ENCODE results near the gene CLSTN2.
A peak's percentile ranks its signal among the peaks of the same experiment; 100 is the strongest.

The CLSTN2 gene

DNA sequence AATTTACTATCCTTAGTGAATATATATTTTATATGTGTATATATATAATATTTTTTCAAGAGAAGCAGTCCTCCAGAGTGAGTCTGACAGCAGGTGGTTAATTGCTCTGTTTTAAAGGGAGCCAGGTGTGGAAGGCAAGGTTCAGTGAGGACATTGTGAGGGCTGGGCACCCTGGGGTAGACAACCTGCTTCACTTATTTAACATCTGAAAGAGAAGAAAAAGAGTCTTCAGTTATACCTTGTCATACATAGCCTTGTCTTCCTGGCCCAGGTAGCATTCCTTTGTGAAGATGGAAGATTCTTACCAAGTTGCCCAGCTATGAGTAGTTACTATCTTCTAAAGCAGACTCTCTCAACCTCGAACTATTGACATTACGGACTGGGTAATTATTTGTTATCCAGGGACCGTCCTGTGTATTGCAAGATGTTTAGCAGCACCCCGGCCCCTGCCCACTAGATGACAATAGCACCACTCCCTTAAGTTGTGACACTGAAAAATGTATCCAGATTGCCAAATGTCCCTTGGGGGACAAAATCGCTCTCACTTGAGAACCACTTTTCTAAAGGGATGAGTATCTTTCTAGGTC, 406.9 kb downstream of the CLSTN2 start:
- DNase-seq (ENCODE audit: low spot score) = no peak

- no peak for DNase-seq (ENCODE audit: low spot score)
Measured at GRCh38 chr3:140342668-140343067, 407.7 kb downstream of the CLSTN2 start.

- no peak for DNase-seq (ENCODE audit: low spot score)
Measured at GRCh38 chr3:140343211-140344081, 408.5 kb downstream of the CLSTN2 start.

GRCh38 chr3:140344082-140344454, 409.1 kb downstream of the CLSTN2 start:
- DNase-seq (ENCODE audit: low spot score) = no peak

DNA sequence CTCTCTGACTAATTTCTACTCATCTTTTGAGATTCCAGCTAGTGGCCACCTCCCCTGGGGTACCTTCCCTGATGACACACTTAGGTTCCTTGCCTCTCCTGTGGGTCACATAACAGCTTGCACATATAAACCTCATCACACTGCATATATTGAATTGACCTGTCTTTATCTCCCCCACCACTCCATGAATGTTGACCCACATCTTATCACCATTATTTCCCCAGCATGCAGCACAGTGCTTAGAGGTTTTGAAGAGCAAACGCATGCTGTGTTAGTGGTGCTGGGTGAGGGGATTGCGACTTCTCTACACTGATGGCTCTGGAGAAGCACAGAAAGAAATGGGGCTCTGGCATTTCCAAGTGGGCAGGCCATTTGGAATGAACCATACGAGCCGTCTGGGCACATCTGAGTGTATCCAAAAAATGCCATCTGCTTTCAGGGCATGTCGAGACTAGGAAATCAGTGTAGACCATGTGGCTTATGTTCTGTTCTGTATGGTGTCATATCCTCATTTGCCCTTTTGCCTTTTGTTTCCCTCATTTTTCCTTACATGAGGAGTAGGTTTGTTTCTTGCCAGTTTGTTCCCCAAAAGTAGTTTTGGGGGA, 409.7 kb downstream of the CLSTN2 start:
- DNase-seq (ENCODE audit: low spot score) = peak; percentile 15

GRCh38 chr3:140347151-140347550, 412.2 kb downstream of the CLSTN2 start:
- DNase-seq (ENCODE audit: low spot score) = no peak

GRCh38 chr3:140349938-140350337, 415.0 kb downstream of the CLSTN2 start:
- no peak for DNase-seq (ENCODE audit: low spot score)

GRCh38 chr3:140351466-140351865, 416.5 kb downstream of the CLSTN2 start:
- DNase-seq (ENCODE audit: low spot score) = no peak

DNA sequence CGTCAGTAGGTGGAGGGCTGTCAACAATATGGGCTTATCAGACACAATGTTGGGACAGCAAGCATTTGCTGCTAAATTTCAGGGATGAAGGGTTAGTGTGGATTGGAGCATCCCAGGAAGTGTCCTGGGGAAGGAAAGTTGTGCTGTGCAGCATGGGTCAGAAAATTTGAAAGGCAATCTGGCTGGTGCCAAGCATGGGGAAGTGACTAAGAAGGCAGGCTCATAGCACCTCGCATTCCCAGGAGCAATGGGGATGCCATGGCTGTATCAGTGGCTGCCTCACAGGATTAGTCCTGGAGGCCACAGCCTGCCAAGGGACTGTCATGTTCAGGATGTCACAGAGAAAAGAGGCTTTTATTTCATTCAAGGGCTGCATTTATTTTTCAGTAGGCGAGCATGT, 420.5 kb downstream of the CLSTN2 start:
- DNase-seq (ENCODE audit: low spot score) = no peak

DNA sequence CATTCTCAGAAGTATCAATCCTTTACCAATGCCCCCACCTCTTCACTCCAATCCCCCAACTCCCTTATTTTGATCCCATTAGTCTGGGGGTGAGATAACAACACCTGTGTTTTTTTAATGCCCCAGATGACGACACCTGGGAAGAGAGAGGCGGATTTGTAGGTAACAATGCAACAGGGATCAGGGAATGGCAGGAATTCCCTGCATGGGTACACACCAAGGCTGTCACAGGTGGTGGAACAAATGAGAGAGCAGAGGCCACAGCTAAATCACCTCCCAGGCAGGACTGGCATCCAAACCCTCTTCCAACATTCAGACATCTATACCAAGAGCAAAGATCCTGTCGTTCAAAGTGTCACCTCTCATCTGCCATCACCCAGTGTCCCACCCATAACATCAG, 423.7 kb downstream of the CLSTN2 start:
- DNase-seq (ENCODE audit: low spot score) = no peak

- DNase-seq (ENCODE audit: low spot score) = no peak
Measured at GRCh38 chr3:140359233-140359995, 424.4 kb downstream of the CLSTN2 start.

DNA sequence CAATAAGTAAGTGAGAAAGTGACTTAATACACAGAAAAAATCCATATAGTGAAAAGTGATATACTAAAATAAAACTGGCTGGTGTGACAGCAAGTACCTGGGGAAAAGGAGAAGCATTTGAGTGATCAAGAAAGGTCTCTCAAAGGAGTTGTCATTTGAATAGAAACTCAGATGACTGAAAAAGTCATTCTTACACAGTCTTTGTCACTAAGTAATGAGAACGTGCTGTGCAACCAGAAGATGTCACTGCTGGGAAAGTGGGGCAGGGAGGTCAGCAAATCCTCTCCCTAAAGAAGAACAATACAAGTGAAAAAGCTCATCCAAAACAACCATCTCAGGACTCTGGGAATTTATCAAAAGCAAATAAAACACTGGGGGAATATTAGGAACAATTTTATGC, 425.3 kb downstream of the CLSTN2 start:
- no peak for DNase-seq (ENCODE audit: low spot score)

DNA sequence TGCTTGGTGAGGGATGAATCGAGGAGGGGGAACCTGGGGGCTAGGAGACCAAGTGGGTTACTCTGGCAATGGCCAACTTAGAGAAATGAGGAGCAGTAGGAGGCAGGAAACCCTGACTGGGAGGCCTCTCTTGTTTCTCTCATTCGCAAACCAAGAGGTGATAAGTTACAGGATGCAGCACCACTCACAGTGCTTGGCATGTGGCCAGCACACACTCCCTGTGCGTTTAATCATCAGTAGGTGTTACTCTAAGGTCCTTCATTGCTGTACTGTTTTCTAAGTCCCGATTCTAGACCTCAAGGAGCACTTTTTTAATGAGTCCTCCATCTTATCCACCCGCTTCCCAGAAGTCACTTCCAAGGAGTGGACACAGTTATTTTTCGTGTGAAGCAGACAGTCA, 428.8 kb downstream of the CLSTN2 start:
- no peak for DNase-seq (ENCODE audit: low spot score)

DNA sequence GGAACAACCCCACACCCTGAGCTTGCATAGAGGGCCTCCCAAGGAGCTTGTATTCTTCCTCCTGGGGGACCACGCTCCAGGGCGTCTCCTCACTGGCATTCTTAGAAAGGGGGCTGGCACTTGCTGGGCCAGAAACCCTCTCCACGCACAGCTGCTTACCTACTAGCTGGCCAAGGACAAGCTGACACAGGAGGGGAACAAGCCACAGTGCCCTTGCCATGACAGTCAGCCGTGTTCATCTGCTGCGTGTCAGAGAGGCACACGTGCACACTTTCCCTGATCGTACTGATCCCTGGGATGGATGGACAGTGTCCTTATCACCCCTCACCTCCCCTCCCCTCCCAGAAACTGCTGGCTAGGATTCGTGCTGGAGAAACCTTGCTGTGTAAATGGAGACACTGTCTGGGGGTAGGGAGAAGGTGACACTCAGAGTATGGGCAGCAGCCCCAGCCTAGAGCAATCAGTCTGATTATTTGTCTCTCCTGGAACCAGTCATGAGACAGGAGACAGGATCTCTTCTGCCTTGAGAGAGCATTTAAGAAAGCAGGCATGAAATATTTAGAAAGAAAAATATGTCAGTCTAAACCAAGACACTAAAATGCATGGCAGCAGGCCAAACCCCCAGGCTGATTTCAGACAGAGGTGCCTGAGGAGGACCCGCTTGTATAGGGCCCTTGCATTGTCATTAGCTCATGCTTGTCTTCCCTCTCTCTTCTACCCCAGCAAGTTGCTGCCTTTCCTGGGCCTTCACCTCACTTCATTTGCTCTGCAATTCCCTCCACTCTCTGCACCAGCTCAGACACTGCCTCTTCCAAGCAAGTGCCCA, 431.1 kb downstream of the CLSTN2 start:
- DNase-seq (ENCODE audit: low spot score) = no peak

DNA sequence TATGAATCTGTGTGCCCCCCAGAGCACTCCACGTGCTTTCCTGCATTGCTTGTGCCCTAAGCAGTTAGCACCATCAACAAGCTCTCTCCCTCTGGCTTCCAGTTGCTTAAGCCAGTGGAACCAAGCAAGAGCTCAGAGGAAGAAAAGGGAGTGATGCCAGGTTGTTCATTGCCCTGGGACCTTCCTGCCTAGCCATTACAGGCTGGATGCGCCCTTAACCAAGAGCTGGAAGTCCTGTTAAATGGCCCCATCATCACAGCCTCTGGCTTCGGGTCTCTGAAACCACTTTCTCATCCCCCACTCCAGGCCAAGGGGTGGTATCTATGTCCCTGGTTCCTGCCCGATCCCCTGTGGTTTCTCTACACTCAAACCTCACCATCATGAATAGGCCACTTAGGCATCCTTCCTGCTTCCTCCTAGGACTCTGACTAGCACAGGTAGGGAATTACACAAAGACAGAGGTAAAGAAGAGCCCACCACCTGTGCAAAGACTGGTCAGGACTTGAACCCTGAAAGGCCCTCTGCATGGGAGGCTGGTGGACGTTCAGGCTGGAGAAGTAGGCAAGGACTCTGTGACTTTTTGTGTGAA, 433.3 kb downstream of the CLSTN2 start:
- no peak for DNase-seq (ENCODE audit: low spot score)

GRCh38 chr3:140370686-140371085, 435.7 kb downstream of the CLSTN2 start:
- no peak for DNase-seq (ENCODE audit: low spot score)

- DNase-seq (ENCODE audit: low spot score) = no peak
Measured at GRCh38 chr3:140373234-140373633, 438.2 kb downstream of the CLSTN2 start.

GRCh38 chr3:140375002-140375401, 440.0 kb downstream of the CLSTN2 start:
- no peak for DNase-seq (ENCODE audit: low spot score)

- no peak for DNase-seq (ENCODE audit: low spot score)
Measured at GRCh38 chr3:140376136-140376889, 441.3 kb downstream of the CLSTN2 start.

DNA sequence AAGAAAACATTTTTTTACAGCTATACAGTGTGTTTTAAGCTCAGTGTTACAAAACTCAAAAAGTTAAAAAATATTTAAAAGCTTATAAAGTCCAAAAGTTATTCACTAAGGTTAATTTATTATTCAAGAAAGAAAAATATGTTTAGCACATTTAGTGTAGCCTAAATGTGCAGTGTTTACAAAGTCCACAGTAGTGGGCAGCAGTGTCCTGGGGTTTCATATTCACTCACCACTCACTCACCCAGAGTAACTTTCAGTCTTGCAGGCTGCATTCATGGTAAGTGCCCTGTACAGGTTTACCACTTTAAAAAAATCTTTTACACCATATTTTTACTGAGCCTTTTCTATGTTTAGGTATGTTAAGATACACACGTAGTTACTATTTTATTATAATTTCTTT, 442.7 kb downstream of the CLSTN2 start:
- DNase-seq (ENCODE audit: low spot score) = no peak

Data from cerebellar cortex (tissue), 1 donor.